Measurements from ENCODE around the gene RAB30.
"Not testable (repeated sequence)": the region's sequence is repeated elsewhere in the genome, so short reads cannot be mapped to it uniquely, and the experiment has no call there.

The RAB30 gene

DNA sequence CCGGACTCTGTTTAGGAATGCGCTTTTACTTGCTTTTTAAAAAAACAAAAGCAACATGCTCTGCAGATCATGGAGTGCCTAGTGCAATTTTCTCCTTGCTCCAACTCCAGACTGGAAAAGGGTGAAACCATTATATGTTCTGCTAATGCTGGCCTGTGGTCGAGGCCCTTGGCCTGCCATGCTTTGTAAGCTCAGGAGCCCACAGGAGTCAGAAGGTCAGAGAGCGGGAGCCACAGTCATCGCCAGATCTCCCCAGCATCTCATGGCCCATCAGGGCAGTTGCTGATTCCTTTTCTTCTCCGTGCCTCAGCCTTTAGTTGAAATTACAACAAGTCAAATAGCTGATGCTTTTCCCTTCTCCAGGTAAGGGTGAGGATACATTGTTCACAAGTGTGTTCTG is 89.8 kb downstream of the RAB30 start:
- no peak for DNase-seq (ENCODE audit: low spot score)

DNA sequence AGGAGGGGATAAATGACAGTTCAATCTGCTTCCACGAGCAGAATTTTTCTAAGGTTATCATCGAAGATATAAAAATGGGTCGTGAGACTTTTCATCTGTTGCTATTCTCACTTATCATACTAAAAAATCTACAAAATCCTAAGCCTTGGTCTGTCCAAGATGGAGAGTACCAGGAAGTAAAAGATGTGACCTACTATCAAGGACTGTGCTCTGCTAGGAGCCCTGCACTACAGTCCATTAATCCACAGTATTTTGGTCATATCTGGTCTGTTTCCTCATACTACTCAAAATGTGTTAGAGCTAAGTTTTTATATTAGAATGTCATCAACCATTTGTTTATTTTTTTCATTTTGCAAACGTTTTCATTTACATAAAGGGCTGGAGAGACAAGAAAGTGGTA is 90.8 kb downstream of the RAB30 start:
- no peak for DNase-seq (ENCODE audit: low spot score)

DNA sequence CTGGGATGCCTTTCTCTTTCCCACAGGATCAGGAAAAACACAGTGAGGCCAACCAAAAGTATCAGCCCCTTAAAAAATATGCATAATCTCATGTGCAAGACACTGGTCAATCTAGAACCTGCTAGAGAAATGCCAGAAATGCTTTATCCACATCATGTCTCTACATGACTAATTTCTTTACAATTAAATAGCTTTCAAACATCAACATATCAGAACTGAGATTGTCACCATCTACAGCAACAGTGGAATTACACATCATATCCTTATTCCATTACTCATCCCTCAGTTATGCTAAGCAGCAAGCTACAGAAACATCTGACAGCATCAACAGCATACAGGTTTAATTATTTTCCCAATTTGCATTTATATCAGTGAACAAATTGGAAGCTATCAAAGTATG is 91.4 kb downstream of the RAB30 start:
- DNase-seq (ENCODE audit: low spot score) = peak; percentile 77

DNA sequence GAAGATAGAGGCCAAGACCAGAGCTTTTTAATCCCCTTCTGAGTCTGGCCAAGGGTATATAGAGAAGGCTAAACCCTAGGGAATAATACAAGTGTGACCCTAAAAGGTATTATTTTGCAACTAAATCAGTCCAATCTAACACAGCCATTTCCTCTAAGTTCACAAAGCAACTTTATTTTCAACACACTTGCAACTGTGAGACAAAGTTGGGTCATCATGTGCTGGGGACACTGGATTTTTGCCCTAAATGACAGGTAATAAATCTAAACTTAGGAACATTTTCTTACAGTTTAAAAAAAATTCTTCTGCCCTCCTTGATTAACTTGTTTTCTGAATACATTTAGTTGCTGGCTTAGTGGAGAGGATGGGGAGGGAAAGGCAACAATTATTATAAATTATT is 91.9 kb downstream of the RAB30 start:
- DNase-seq (ENCODE audit: low spot score) = no peak

DNA sequence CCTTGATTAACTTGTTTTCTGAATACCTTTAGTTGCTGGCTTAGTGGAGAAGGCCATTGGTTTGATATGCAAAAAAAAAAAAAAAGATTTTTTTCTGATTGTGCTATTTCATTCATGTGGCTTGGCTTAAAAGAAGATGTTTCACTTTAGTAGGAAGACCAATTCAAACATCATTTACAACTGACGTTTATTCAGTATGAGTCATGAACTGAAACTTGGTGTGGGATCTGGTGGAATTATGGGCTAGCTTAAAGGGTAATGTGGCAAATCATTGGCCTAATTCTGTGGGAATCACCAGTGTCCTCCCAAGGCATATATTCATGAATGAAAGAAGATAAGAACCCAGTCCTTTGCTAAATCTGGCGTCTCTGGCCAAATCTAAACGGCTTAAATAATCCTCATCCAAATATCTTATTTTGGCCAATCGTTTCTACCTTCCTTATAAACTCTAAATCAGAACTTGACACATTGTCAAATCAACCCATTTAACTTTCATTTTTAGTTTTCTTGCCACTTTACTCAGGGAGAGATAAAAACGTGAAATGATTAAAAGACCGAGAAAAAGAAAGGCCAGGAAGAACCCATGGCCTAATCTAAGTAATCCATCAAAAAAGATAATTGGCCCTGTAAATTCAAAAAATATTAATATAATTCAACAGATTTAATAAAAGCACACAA is 93.1 kb downstream of the RAB30 start:
- DNase-seq (ENCODE audit: low spot score) = peak; percentile 65

DNA sequence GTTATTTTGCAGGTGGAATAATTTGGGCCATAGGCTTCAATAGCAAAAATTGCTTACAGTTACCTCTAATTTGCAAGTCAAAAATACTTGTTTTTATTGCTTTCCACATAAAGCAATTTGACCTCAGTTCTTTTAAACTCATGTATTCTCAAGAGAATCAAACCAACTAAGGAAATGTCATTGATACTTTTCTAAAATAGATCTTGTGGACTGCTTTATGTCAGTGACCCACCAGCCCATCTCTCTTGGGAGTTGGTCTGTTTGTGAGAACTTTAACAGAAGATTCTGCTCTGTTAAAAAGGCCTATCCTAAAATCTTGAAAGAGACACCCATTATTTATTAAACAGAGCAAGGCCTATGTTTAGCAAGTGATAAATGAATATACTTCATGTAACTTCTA is 94.9 kb downstream of the RAB30 start:
- no peak for DNase-seq (ENCODE audit: low spot score)

DNA sequence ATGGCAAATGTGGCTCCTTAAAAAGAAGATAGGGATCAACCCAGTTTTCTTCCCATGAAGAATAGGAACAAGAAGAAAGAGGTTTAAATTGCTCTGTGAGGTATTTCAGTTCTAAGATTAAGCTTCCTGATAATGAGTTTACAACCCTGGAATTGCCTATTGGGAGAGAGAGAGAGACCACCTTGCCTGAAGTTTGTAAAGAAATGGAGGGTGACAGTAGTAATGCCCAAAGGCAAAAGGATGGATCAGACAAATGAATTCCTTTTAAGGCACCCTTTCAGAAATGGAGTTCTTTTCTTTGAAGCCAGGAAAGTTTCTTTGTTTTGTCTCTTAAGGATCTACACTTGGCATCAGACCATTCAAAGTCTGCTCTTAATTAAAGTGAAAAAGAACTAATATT is 95.8 kb downstream of the RAB30 start:
- DNase-seq (ENCODE audit: low spot score) = no peak

DNA sequence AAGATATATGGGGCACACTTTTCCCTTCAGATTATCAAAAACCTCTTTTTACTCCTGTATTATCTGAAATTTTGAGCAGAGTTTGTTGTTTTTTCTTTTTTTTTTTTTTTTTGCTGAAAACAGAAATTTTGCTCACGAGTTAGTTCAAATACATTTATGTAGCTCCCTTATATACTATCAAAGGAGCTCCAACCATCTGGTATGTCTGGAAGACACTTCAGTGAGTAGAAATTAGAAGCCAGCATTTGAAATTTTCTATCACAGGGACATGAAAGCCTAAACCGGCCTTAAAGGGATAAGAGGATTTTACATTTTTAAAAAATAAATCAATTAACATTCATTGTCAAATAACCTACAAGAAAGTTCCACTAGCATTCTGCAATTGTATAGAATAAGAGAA is 96.8 kb downstream of the RAB30 start:
- no peak for DNase-seq (ENCODE audit: low spot score)

DNA sequence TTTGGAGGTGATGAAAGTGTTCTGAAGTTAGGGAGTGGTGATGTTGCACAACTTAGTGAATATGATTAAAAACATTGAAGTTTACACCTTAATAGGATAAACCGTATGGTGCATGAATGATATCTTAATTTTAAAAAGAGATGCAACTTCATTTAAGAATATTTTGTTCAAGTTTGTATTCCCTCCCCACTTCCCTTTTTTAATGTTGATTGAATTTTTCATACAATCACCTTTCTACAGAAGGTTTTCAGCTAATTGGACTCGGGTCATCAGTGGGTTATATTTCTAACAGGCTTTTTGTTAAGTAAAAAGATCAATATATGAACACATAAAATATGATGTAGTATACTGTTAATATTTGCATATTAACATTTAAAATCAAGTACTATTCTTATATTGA is 97.6 kb downstream of the RAB30 start:
- DNase-seq (ENCODE audit: low spot score) = no peak

DNA sequence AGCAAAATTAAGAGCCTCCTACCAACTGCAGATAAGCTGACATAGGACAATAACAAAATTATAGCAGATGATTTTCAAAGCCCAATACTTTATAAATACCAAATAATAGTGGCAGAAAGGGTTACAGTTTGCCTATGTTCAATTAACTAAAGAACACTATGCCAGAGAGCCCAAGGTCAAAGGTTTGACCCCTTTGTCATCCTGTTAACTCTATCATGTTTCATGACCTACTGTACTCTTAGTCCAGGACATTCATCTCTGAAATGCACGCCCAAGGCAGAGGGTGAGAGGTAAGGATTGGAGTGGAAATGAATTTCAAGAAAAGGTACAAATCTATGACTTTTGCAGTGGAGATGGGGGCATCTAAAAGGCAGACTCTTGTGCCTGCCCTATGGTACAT is 99.6 kb downstream of the RAB30 start:
- no peak for DNase-seq (ENCODE audit: low spot score)

DNA sequence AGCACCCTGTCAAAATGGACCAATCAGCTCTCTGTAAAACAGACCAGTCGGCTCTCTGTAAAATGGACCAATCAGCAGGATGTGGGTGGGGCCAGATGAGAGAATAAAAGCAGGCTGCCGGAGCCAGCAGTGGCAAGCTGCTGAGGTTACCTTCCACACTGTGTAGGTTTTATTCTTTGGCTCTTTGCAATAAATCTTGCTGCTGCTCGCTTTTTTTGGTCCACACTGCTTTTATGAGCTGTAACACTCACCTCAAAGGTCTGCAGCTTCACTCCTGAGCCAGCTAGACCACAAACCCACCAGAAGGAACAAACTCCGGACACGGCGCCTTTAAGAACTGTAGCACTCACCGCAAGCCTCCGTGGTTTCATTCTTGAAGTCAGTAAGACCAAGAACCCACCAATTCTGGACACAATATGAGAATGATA is 100.2 kb downstream of the RAB30 start:
- not testable (repeated sequence) for DNase-seq (ENCODE audit: low spot score)

DNA sequence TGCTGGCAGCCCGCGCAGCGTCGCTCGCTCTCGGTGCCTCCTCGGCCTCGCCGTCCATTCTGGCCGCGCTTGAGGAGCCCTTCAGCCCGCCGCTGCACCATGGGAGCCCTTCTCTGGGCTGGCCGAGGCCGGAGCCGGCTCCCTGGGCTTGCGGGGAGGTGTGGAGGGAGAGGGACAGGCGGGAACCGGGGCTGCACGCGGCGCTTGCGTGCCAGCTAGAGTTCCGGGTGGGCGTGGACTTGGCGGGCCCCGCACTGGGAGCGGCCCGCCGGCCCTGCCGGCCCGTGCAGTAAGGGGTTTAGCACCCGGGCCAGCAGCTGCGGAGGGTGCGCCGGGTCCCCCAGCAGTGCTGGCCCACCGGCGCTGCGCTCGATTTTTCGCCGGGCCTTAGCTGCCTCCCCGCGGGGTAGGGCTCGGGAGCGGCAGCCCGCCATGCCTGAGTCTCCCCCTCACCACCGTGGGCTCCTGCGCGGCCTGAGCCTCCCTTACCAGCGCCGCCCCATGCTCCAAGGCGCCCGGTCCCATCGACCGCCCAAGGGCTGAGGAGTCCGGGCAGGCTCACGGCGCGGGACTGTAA is 101.1 kb downstream of the RAB30 start:
- DNase-seq (ENCODE audit: low spot score) = not testable (repeated sequence)

DNA sequence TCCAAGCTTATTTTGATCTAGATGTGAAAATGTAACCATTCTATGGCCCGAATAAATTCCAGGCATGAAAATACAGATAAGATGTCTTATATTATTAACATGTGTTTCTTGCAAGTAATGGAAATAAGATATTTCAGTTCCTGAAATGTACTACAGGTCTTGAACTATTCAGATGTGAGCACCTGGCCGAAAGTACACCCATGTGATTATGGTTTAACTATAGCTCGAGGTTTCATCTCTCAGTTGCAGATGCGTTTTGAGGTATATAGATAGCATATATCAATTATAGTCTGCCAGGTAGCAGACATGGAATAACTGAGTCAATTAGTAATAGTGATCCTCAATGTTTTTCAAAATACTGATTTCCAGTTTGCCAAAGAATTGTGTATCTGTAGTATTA is 101.9 kb downstream of the RAB30 start:
- DNase-seq (ENCODE audit: low spot score) = no peak

DNA sequence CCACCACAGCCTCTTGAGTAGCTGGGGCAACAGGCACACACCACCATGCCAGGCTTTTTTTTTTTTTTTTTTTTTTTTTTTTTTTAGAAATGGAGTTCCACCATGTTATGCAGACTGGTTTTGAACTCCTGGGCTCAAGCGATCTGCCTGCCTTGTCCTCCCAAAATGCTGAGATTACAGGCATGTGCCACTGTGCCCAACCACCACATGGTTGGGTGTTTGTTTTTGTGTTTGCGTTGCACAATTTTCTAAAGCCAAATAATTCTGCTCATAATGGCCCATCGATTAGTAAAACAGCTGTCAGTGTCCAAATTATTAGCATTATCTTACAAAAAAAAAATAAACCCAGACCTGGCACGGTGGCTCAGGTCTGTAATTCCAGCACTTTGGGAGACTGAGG is 104.3 kb downstream of the RAB30 start:
- DNase-seq (ENCODE audit: low spot score) = no peak

DNA sequence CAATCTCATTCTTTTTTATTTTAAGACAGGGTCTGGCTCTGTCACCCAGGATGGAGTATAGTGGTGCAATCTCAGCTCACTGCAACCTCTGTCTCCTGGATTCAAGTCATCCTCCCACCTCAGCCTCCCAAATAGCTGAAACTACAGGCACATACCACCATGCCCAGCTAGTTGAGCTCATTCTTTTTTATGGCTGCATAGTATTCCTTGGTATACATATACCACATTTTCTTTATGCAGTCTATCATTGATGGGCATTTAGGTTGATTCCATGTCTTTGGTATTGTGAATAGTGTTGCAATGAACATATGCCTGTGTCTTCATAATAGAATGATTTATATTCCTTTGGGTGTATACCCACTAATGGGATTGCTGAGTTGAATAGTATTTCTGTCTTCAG is 109.7 kb downstream of the RAB30 start:
- not testable (repeated sequence) for DNase-seq (ENCODE audit: low spot score)

DNA sequence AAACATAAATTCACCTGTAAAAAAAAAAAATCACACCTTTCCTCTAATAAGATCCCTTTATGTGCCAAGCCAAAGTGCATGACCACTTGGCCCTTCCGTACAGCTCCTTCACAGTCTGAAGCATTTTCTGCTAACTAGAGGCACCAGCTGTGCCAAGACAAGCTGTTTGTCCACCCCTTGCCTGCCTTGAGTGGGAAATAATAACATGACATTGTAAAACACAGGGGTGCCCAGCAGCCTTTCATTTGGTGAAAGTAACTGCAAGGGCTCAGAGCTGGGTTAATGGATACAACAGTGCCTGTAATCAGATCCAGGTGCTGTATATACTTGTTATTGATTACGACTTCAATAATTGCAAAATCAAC is 110.9 kb downstream of the RAB30 start:
- no peak for DNase-seq (ENCODE audit: low spot score)

DNA sequence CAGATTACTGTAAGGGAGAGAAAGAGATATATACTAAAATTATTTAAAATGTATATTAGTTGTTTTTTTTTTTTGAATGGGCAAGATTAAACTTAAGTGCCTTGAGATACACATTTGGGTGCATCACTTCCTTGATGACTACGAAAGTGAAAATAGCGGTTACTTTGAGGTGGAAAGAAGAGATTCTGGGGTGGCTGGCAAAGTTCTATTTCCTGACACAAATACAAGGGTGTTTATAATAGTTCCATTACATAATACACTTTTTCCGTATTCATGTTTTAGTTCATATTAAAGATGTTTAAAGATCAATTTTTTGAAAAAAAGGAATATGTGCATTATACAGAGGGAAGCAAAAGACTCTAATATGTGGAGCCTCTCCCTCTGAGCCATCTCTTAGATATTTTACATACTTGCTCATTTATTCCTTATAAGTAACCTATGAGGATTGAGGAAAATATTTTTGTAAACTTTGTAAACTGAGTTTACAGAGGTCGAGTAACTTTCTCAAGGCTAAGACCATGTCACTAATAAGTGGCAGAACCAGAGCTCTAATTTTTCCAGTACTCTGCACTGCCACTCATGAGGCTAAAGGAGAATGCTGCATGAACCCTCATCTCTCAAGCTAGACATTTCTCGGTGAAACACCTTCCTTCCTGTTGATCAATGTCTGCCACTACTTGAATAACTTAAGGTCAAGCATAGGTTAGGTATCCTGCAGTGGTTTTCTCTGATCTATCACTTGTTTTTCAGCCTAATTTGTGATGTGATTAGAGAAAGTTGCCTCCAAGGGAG is 111.5 kb downstream of the RAB30 start:
- DNase-seq (ENCODE audit: low spot score) = no peak

DNA sequence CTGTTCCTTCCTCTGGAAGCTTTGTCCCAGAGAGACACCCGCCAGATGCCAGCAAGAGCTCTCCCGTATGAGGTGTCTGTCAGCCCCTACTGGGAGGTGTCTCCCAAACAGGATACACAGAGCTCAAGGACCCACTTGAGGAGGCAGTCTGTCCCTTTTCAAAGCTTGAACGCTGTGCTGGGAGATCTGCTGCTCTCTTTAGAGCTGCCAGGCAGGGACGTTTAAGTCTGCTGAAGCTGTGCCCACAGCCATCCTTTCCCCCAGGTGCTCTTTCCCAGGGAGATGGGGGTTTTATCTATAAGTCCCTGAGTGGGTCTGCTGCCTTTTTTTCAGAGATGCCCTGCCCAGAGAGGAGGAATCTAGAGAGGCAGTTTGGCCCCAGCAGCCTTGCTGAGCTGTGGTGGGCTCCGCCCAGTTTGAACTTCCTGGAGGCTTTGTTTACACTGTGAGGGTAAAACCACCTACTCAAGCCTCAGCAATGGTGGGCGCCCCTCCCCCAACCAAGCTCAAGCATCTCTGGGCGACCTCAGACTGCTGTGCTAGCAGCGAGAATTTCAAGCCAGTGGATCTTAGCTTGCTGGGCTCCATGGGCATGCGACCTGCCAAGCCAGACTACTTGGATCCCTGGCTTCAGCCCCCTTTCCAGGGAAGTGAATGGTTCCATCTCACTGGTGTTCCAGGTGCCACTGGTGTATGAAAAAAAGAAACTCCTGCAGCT is 115.8 kb downstream of the RAB30 start:
- not testable (repeated sequence) for DNase-seq (ENCODE audit: low spot score)

DNA sequence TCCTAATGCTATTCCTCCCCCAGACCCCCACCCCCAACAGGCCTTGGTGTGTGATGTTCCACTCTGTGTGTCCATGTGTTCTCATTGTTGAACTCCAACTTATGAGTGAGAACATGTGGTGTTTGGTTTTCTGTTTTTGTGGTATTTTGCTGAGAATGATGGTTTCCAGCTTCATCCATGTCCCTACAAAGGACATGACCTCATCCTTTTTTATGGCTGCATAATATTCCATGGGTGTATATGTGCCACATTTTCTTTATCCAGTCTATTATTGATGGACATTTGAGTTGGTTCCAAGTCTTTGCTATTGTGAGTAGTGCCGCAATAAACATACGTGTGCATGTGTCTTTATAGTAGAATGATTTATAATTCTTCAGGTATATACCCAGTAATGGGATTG is 121.2 kb downstream of the RAB30 start:
- DNase-seq (ENCODE audit: low spot score) = not testable (repeated sequence)

DNA sequence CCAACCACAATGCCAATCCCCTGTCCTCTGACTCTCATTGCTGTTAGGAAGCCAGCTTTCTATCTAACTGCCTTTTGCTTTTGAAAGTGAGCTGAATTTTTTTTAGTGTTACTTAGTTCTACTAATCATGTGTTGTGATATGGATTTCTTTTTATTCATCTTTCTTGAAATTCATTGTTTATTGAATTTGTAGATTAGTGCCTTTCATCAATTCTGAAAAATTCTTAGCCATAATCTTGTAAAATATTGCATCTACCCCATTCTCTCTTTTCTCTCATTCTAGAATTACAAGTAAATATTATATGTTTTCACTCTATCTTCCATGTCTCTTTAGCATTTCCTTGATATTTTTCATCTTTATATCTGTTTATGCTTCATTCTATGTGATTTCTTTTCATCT is 122.3 kb downstream of the RAB30 start:
- no peak for DNase-seq (ENCODE audit: low spot score)

DNA sequence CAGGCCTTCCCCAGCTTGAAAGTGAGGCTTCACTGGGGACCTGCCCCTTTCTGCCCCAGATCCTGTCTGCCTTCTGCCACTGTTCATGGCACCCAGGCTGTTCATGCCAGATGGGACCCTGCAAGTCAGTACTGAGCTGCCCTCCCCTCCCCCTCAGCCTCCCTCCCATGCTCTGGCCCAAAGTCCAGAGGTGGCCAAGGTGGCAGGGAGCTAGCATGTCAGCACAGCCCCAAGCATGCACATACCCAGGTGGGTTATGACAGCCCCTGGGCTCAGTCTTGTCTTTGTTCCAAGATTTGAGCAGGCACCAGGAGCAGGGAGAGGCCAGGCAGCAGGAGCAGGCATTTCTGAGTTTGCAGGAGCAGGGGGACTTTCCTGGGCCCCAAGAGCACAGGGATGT is 126.0 kb downstream of the RAB30 start:
- no peak for DNase-seq (ENCODE audit: low spot score)

DNA sequence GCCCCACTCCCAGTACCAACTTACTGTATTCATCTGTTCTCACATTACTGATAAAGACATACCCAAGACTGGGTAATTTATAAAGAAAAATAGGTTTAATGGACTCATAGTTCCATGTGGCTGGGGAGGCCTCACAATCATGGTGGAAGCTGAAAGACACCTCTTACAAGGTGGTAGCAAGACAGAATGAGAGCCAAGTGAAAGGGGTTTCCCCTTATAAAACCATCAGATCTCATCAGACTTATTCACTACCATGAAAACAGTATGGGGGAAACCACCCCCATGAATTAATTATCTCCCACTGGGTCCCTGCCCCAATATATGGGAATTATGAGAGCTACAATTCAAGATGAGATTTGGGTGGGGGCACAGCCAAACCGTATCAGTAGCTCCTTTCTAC is 126.7 kb downstream of the RAB30 start:
- not testable (repeated sequence) for DNase-seq (ENCODE audit: low spot score)

DNA sequence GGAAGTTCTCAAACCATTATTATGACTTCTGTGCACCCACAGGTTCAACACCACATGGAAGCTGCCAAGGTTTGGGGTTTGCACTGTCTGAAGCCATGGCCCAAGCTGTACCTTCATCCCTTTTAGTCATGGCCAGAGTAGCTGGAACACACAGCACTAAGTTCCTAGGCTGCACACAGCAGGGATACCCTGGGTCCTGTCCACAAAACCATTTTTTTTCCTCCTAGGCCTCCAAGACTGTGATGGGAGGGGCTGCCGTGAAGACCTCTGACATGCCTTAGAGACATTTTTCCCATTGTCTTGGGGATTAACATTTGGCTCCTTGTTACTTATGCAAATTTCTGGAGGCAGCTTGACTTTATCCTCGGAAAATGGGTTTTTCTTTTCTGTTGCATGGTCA is 127.5 kb downstream of the RAB30 start:
- DNase-seq (ENCODE audit: low spot score) = no peak
